ENCODE measurements around the gene MRPL33. TPM values are rescaled to one million over a fixed set of nuclear protein-coding genes. Genes with fewer than 3 reads are reported as not detected.

MRPL33 gene
- total RNA-seq, 2 donors from 2014 or later = 26.5 to 92.0 TPM

DNA sequence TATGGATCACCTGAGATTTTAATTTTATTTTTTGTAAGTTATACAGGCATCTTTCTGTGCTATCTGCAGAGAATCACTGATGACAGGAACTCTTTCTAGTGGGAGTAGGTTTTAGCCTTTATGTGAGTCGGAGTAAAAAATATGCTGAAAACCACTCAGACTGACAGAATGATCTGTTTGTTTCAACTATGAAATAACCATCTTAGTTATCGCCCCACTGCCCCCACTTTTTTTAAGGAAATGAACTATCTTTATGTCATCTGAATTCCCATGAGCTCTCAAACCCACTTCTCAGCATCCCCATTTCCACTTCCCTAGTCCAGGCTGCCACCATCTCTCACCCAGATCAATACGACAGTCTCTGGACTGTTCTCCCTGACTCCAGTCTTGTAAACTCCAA is 38.9 kb downstream of the MRPL33 start:
- Histone ChIP-seq H3K27me3 (no peaks in the 10 kb centered on the region), H3K4me1 (no peaks in the 10 kb centered on the region), H3K36me3 (replicated peaks in 1 of 2; ENCODE audit: insufficient read depth in 1 of 2, low read depth in 2 of 2) (no peaks in the 10 kb centered on the region), H3K27ac (no peak overlapping the region), H3K4me3 (no peak overlapping the region), H3K9me3 (no peaks in the 10 kb centered on the region)
- TF ChIP-seq, protein P1, sequence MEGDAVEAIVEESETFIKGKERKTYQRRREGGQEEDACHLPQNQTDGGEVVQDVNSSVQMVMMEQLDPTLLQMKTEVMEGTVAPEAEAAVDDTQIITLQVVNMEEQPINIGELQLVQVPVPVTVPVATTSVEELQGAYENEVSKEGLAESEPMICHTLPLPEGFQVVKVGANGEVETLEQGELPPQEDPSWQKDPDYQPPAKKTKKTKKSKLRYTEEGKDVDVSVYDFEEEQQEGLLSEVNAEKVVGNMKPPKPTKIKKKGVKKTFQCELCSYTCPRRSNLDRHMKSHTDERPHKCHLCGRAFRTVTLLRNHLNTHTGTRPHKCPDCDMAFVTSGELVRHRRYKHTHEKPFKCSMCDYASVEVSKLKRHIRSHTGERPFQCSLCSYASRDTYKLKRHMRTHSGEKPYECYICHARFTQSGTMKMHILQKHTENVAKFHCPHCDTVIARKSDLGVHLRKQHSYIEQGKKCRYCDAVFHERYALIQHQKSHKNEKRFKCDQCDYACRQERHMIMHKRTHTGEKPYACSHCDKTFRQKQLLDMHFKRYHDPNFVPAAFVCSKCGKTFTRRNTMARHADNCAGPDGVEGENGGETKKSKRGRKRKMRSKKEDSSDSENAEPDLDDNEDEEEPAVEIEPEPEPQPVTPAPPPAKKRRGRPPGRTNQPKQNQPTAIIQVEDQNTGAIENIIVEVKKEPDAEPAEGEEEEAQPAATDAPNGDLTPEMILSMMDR (IDR thresholded peaks at IDR 0.05) = no peak
- no peak for TF ChIP-seq POLR2A (IDR thresholded peaks at IDR 0.05)
- WGBS, 2 donors = 82 to 87% methylated on average over 3 of the region's 3 CpGs
- ATAC-seq (no peak), DNase-seq (no peak)
- intact Hi-C loops (cut with DNase I) = no loop called here

GRCh38 chr2:27811768-27812167 is 40.2 kb downstream of the MRPL33 start:
- DNase-seq = no peak
- no peak for TF ChIP-seq POLR2A (IDR thresholded peaks at IDR 0.05)
- TF ChIP-seq, protein P1 (IDR thresholded peaks at IDR 0.05) = no peak
- no peaks in the 10 kb centered on the region for H3K36me3 ChIP-seq (replicated peaks in 1 of 2; ENCODE audit: insufficient read depth in 1 of 2, low read depth in 2 of 2)
- intact Hi-C loops (cut with DNase I) = no loop called here
- WGBS, 2 donors = 93 to 100% methylated on average over 1 of the region's 1 CpG
- H3K27ac ChIP-seq = no peak overlapping the region
- H3K27me3 ChIP-seq = no peaks in the 10 kb centered on the region
- no peak for ATAC-seq
- no peaks in the 10 kb centered on the region for H3K9me3 ChIP-seq
- H3K4me1 ChIP-seq = no peaks in the 10 kb centered on the region
- H3K4me3 ChIP-seq = no peak overlapping the region

DNA sequence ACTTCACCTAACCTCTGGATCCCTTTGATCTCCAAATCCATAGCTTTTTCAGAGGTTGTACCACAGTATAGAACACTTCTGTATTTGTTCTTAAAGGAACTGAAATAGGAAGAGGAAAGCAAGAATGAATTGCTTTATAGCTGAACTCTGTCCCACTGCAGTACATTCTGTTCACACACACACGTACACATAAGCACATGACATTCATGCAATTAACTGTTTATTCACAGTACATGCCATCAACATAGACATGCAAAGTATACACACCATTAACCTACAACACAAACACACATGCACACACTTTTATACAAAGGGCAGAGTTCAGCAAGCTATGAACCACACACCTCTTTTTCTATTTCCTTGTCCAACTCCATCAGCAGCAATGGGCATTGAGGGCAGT is 43.2 kb downstream of the MRPL33 start:
- DNase-seq (no peak), ATAC-seq (no peak)
- H3K36me3 ChIP-seq (replicated peaks in 1 of 2; ENCODE audit: insufficient read depth in 1 of 2, low read depth in 2 of 2) = no peaks in the 10 kb centered on the region
- no peaks in the 10 kb centered on the region for H3K4me1 ChIP-seq
- WGBS, 2 donors = 64 to 68% methylated on average over 1 of the region's 1 CpG
- H3K4me3 ChIP-seq = no peak overlapping the region
- intact Hi-C loops (cut with DNase I) = no loop called here
- no peak for TF ChIP-seq POLR2A (IDR thresholded peaks at IDR 0.05)
- TF ChIP-seq, protein P1 (IDR thresholded peaks at IDR 0.05) = no peak
- H3K27ac ChIP-seq = no peak overlapping the region
- H3K9me3 ChIP-seq = no peaks in the 10 kb centered on the region
- no peaks in the 10 kb centered on the region for H3K27me3 ChIP-seq

- intact Hi-C loops (cut with DNase I) = no loop called here
- TF ChIP-seq, protein P1 (IDR thresholded peaks at IDR 0.05) = no peak
- TF ChIP-seq POLR2A (IDR thresholded peaks at IDR 0.05) = no peak
- no peak for DNase-seq
- no peak overlapping the region for H3K4me3 ChIP-seq
- ATAC-seq = no peak
- no peaks in the 10 kb centered on the region for H3K27me3 ChIP-seq
- 94 to 97% methylated on average over 4 of the region's 4 CpGs for WGBS, 2 donors
- H3K4me1 ChIP-seq = no peaks in the 10 kb centered on the region
- no peak overlapping the region for H3K27ac ChIP-seq
- H3K9me3 ChIP-seq = no peaks in the 10 kb centered on the region
- H3K36me3 ChIP-seq (replicated peaks in 1 of 2; ENCODE audit: insufficient read depth in 1 of 2, low read depth in 2 of 2) = no peaks in the 10 kb centered on the region
Measured at GRCh38 chr2:27815860-27816438, 44.4 kb downstream of the MRPL33 start.

GRCh38 chr2:27822049-27822448 is 50.5 kb downstream of the MRPL33 start:
- intact Hi-C loops (cut with DNase I) = no loop called here
- Histone ChIP-seq H3K27ac (no peak overlapping the region), H3K9me3 (no peaks in the 10 kb centered on the region), H3K36me3 (replicated peaks in 1 of 2; ENCODE audit: insufficient read depth in 1 of 2, low read depth in 2 of 2) (no peaks in the 10 kb centered on the region), H3K4me3 (no peak overlapping the region), H3K4me1 (no peaks in the 10 kb centered on the region), H3K27me3 (no peaks in the 10 kb centered on the region)
- TF ChIP-seq POLR2A (IDR thresholded peaks at IDR 0.05) = no peak
- TF ChIP-seq, protein P1 (IDR thresholded peaks at IDR 0.05) = no peak
- ATAC-seq = no peak
- WGBS, 2 donors = 100% methylated on average over 1 of the region's 1 CpG
- no peak for DNase-seq
